Caco-2 (cell line): ENCODE results near the gene ATL2. TPM values are rescaled to one million over a fixed set of nuclear protein-coding genes. Genes with fewer than 3 reads are reported as not detected.

Experiments
- BruUV-seq: library from RNA; stranded (reverse); fragments of 400-500 nt; replicated peaks from 2 replicates; lab custom pipeline; 2021; lab: Mats Ljungman, UMichigan
- CTCF ChIA-PET: fragments of 300-600 bp; sonication (Branson Sonifier 250); formaldehyde crosslinking; loops from one replicate; lab custom pipeline; 2022; ENCODE audit warnings: antibody characterized with exemption; lab: Charles Lee
- POLR2A ChIA-PET: fragments of 300-600 bp; sonication (Branson Sonifier 250); formaldehyde crosslinking; loops from one replicate; lab custom pipeline; 2022; ENCODE audit warnings: antibody characterized with exemption; lab: Charles Lee
- DNase-seq, 2 experiments: peaks; one replicate each; pipeline versions ENCODE4 v3.0.0 to v3.0.0-alpha.2; 2020 to 2022
- H3K27me3 ChIP-seq: replicated peaks from 2 replicates; pipeline ENCODE4 v1.6.0; 2011; ENCODE audit warnings: low read length; ENCODE audit not compliant: control insufficient read depth, insufficient read depth
- H3K36me3 ChIP-seq: 2 replicates; pipeline ENCODE4 v1.5.1; 2011; ENCODE audit warnings: low read length; ENCODE audit not compliant: control insufficient read depth, insufficient read depth
- H3K4me1 ChIP-seq: fragments of 250-450 bp; sonication (Bioruptor Pico); 2 replicates; pipeline ENCODE4 v1.5.1; 2020; ENCODE audit warnings: mild to moderate bottlenecking
- H3K4me3 ChIP-seq: 2 replicates; pipeline ENCODE4 v1.5.1; 2011; ENCODE audit warnings: low read depth, mild to moderate bottlenecking, control low read depth, low read length
- H3K9me3 ChIP-seq: fragments of 250-450 bp; sonication (Bioruptor Pico); 2 replicates; pipeline ENCODE4 v1.5.1; 2020; ENCODE audit warnings: mild to moderate bottlenecking, moderate library complexity
- H3K27ac Mint-ChIP-seq: one replicate; pipeline ENCODE4 v1.8.0; 2022; ENCODE audit warnings: mixed read lengths; ENCODE audit not compliant: unreplicated experiment
- H3K27me3 Mint-ChIP-seq: one replicate; pipeline ENCODE4 v1.8.0; 2022; ENCODE audit warnings: mixed read lengths; ENCODE audit not compliant: insufficient read depth, unreplicated experiment
- H3K36me3 Mint-ChIP-seq: one replicate; pipeline ENCODE4 v1.8.0; 2022; ENCODE audit warnings: mild to moderate bottlenecking, mixed read lengths; ENCODE audit not compliant: insufficient read depth, unreplicated experiment
- H3K4me1 Mint-ChIP-seq: one replicate; pipeline ENCODE4 v1.8.0; 2022; ENCODE audit warnings: low read depth, mixed read lengths; ENCODE audit not compliant: unreplicated experiment
- H3K4me3 Mint-ChIP-seq: one replicate; pipeline ENCODE4 v1.8.0; 2022; ENCODE audit warnings: mild to moderate bottlenecking, moderate library complexity, mixed read lengths; ENCODE audit not compliant: unreplicated experiment
- H3K9me3 Mint-ChIP-seq: one replicate; pipeline ENCODE4 v1.8.0; 2022; ENCODE audit warnings: mixed read lengths; ENCODE audit not compliant: unreplicated experiment
- CTCF ChIP-seq, 2 experiments: fragments of 200-600 bp in 1 of 2; IDR thresholded peaks; 1 replicate in 1 of 2; 2 replicates in 1 of 2; pipeline versions ENCODE4 v1.5.1 to v1.8.0; 2011 to 2022; ENCODE audit warnings: antibody characterized with exemption in 1 of 2, control low read depth in 1 of 2, inconsistent platforms in 1 of 2, low read depth in 1 of 2, low read length in 1 of 2, mild to moderate bottlenecking in 1 of 2, moderate library complexity in 1 of 2; ENCODE audit not compliant: insufficient read depth in 1 of 2, severe bottlenecking in 1 of 2, unreplicated experiment in 1 of 2
- intact Hi-C: fragments of 100-400 bp; cut with micrococcal nuclease; formaldehyde crosslinking; loops from one replicate; pipeline ENCODE4 v1.10.0; 2022; ENCODE audit not compliant: unreplicated experiment
- total RNA-seq: library from RNA; stranded (reverse); gene quantifications from 2 replicates; pipeline ENCODE4 v1.2.3, GENCODE V29; 2022

The ATL2 gene
- total RNA-seq, 1 experiment from 2014 or later, result 107 TPM

GRCh38 chr2:38330754-38331153, 46.3 kb downstream of the ATL2 start:
- no peaks in the 10 kb centered on the region; the same call in 1 of the 2 replicates for H3K36me3 ChIP-seq
- peaks cover 17% of the 10 kb centered on the region; the same call in 1 of the 2 replicates for H3K9me3 ChIP-seq
- no peaks in the 10 kb centered on the region for H3K27me3 Mint-ChIP-seq
- no peaks in the 10 kb centered on the region for H3K4me1 ChIP-seq
- DNase-seq, result no peak
- no TSS peak for BruUV-seq
- no peaks in the 10 kb centered on the region for H3K27me3 ChIP-seq
- H3K27ac Mint-ChIP-seq, result no peak overlapping the region
- intact Hi-C loops, result no loop called here
- ChIA-PET CTCF (no interaction called here), POLR2A (no interaction called here)
- H3K4me3 Mint-ChIP-seq, result no peak overlapping the region
- peaks cover 75% of the 10 kb centered on the region for H3K36me3 Mint-ChIP-seq
- no peaks in the 10 kb centered on the region for H3K9me3 Mint-ChIP-seq
- peaks cover 24% of the 10 kb centered on the region for H3K4me1 Mint-ChIP-seq
- no peak for TF ChIP-seq CTCF (IDR thresholded peaks at IDR 0.05; ENCODE audit: insufficient read depth in 1 of 2, low read depth in 1 of 2, low read length in 1 of 2, severe bottlenecking in 1 of 2, unreplicated experiment in 1 of 2)
- no peak overlapping the region for H3K4me3 ChIP-seq

- DNase-seq, result no peak
- Histone ChIP-seq H3K9me3 (peaks cover 12% of the 10 kb centered on the region; the same call in 1 of the 2 replicates), H3K4me1 (no peaks in the 10 kb centered on the region), H3K4me3 (no peak overlapping the region), H3K36me3 (no peaks in the 10 kb centered on the region; the same call in 1 of the 2 replicates), H3K27me3 (no peaks in the 10 kb centered on the region)
- ChIA-PET POLR2A (no interaction called here), CTCF (interaction anchor here (0.6 kb wide), 1 partner anchor 49 kb away, joined by 5 read pairs; no protein-coding TSS in a partner anchor)
- Mint-ChIP-seq H3K9me3 (no peaks in the 10 kb centered on the region), H3K4me3 (no peak overlapping the region), H3K4me1 (peaks cover 39% of the 10 kb centered on the region), H3K27me3 (no peaks in the 10 kb centered on the region), H3K36me3 (peaks cover 73% of the 10 kb centered on the region), H3K27ac (no peak overlapping the region)
- TF ChIP-seq CTCF (IDR thresholded peaks at IDR 0.05; ENCODE audit: insufficient read depth in 1 of 2, low read depth in 1 of 2, low read length in 1 of 2, severe bottlenecking in 1 of 2, unreplicated experiment in 1 of 2), result no peak
- BruUV-seq, result no TSS peak
- intact Hi-C loops, result no loop called here
Measured at GRCh38 chr2:38327580-38327979, 49.5 kb downstream of the ATL2 start.

- no peaks in the 10 kb centered on the region; the same call in 1 of the 2 replicates for H3K9me3 ChIP-seq
- Mint-ChIP-seq H3K27ac (no peak overlapping the region), H3K4me1 (peaks cover 35% of the 10 kb centered on the region), H3K36me3 (peaks cover 70% of the 10 kb centered on the region), H3K4me3 (no peak overlapping the region), H3K27me3 (no peaks in the 10 kb centered on the region), H3K9me3 (no peaks in the 10 kb centered on the region)
- ChIA-PET CTCF (no interaction called here), POLR2A (no interaction called here)
- H3K4me3 ChIP-seq, result no peak overlapping the region
- BruUV-seq, result no TSS peak
- no peak for TF ChIP-seq CTCF (IDR thresholded peaks at IDR 0.05; ENCODE audit: insufficient read depth in 1 of 2, low read depth in 1 of 2, low read length in 1 of 2, severe bottlenecking in 1 of 2, unreplicated experiment in 1 of 2)
- no peak for DNase-seq
- intact Hi-C loops, result no loop called here
- no peaks in the 10 kb centered on the region; the same call in 1 of the 2 replicates for H3K36me3 ChIP-seq
- no peaks in the 10 kb centered on the region for H3K27me3 ChIP-seq
- H3K4me1 ChIP-seq, result no peaks in the 10 kb centered on the region
Measured at GRCh38 chr2:38323623-38324022, 53.5 kb downstream of the ATL2 start.
